Ovary (tissue), 9 donors: Measurements from ENCODE around the gene C1orf198. TPM values are rescaled to one million over a fixed set of nuclear protein-coding genes. Genes with fewer than 3 reads are reported as not detected.
A peak's percentile ranks its signal among the peaks of the same experiment; 100 is the strongest.

Experiments
- DNase-seq, 5 donors: peaks; one replicate each; pipeline ENCODE4 v3.0.0-alpha.2; 2019 to 2020
- H3K27ac ChIP-seq, 2 donors: fragments of 200-600 bp; one replicate each; pipeline versions ENCODE4 v1.5.1 to v1.8.0; 2019 to 2022
- H3K27me3 ChIP-seq: fragments of 200-600 bp; one replicate; pipeline ENCODE4 v1.8.0; 2022
- H3K36me3 ChIP-seq: fragments of 200-600 bp; sonication (generic); one replicate; pipeline ENCODE4 v1.5.1; 2019
- H3K4me1 ChIP-seq: one replicate; pipeline ENCODE4 v1.8.1; 2013; ENCODE audit warnings: mild to moderate bottlenecking, moderate library complexity; ENCODE audit not compliant: insufficient read depth
- H3K4me3 ChIP-seq: fragments of 200-600 bp; sonication (generic); one replicate; pipeline ENCODE4 v1.5.1; 2017
- H3K9me3 ChIP-seq, 2 donors: fragments of 200-600 bp in 1 of 2; sonication (generic) in 1 of 2; one replicate each; pipeline versions ENCODE4 v1.5.1 to v1.8.1; 2013 to 2019; ENCODE audit warnings: mild to moderate bottlenecking in 1 of 2, moderate library complexity in 1 of 2
- EP300 ChIP-seq: sonication (generic); formaldehyde crosslinking; IDR thresholded peaks from one replicate; pipeline ENCODE4 v1.6.1; 2017; ENCODE audit warnings: antibody characterized with exemption
- POLR2A ChIP-seq: fragments of 450-650 bp; IDR thresholded peaks from one replicate; pipeline ENCODE4 v1.6.1; 2017; ENCODE audit warnings: antibody characterized with exemption, mild to moderate bottlenecking, moderate library complexity
- WGBS, 3 donors: extraction: QIAGEN DNeasy Blood & Tissue Kit in 1 of 3; methylation state at CpG; one replicate each; pipeline versions ENCODE4 v1.1.5 to v1.1.7; 2013 to 2017; 5-methylcytosine and 5-hydroxymethylcytosine counted together
- intact Hi-C, 4 donors: fragments of 100-400 bp; cut with DNase I; formaldehyde crosslinking; loops; one replicate each; pipeline versions ENCODE4 v1.11.0 to v1.15.1; 2022 to 2023
- polyA plus RNA-seq, 2 donors: library from polyadenylated mRNA; stranded (reverse); fragments of 200-250 nt in 1 of 2; fragments of 350-450 nt in 1 of 2; fragmentation: Illumina TruSeq in 1 of 2; extraction: RNeasy Lipid Tissue Mini Kit (QIAGEN cat#74804) in 1 of 2; gene quantifications; one replicate each; pipeline ENCODE4 v1.2.3, GENCODE V29; 2013 to 2014
- total RNA-seq, 7 donors: library from RNA; depleted of rRNA in 2 of 7; stranded (reverse); fragments of >200 nt in 2 of 7; fragmentation: NEBNext Ultra II Directional in 3 of 7; extraction: Animal tissue kit (Norgen Biotek cat#: 25700) in 3 of 7; gene quantifications; one replicate each; pipeline versions ENCODE4 v1.1.0 to v1.2.4, GENCODE V29; 2016 to 2023
- TF ChIP-seq, protein P1 (sequence below), 3 donors: fragments of 450-650 bp in 2 of 3; fragments of 200-600 bp in 1 of 3; IDR thresholded peaks; one replicate each; pipeline versions ENCODE4 v1.5.1 to v1.8.0; 2016 to 2022; ENCODE audit warnings: antibody characterized with exemption in 3 of 3, mild to moderate bottlenecking in 1 of 3
- donor health status: DM: no; HTN: no; CAD: no; lungs with moderate emphysema.
- donor health status: DM: no; HTN: no; CAD: no.
- donor health status: Bipolar disorder and iron deficiency.
- donor health status: DM: yes; HTN: yes; CAD: no.
- donor health status: DM: no; HTN: no; CAD: no.
- donor health status: DM: yes; HTN: yes; CAD: no.

Gene C1orf198
- total and polyA plus RNA-seq, 9 donors: 34.0 to 60.8 (median 43.4) TPM

DNA sequence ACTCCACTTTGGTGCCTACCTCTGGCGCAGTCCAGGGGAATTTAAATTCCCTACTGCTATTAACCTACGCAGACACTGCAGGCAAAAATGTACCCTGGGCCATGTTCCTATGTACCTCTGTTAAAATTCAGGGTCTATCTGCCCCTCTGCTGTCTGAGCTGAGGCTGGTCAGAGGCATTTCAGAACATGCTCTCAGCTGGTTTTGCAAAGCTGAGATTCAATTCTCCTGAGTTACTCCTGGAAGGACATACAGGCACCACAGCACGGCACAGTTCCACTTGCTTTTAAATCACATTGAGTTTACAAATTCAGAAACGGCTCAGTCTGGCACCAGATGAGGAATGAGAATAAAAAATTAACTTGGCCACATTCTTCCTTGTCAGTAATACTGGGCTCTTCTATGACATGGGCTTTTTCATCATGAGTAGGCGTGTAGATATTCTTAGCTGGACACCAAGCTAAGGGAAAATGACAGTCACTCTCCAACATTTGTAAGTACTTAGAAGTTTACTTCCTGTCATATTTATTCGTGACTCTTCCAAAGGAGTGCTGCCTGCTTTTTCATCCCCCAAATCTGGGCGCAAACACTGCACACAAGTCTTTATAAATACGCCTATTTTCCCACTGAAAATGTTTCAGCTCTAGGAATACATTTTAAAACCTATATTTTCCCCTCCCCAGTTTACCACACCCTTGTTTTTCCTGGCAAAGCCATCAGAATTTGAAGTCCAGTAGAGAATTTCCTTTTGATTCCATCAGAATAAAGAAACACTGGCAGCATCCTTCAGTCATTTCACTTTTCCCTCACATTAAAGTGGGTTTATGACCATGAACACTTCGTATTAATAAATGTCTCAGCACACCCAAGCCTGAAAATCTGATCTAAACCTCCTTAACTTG lies 1.9 kb downstream of the C1orf198 start:
- H3K27ac ChIP-seq: no peak overlapping the region
- DNase-seq: no peak
- peak overlapping the region; percentile 90 for H3K4me3 ChIP-seq
- peaks cover 32% of the 10 kb centered on the region for H3K4me1 ChIP-seq
- H3K27me3 ChIP-seq: no peaks in the 10 kb centered on the region
- 32 to 48% (median 44%) methylated on average over 9 of the region's 9 CpGs for WGBS, 3 donors
- no peaks in the 10 kb centered on the region for H3K36me3 ChIP-seq
- no peaks in the 10 kb centered on the region for H3K9me3 ChIP-seq
- TF ChIP-seq, protein P1, sequence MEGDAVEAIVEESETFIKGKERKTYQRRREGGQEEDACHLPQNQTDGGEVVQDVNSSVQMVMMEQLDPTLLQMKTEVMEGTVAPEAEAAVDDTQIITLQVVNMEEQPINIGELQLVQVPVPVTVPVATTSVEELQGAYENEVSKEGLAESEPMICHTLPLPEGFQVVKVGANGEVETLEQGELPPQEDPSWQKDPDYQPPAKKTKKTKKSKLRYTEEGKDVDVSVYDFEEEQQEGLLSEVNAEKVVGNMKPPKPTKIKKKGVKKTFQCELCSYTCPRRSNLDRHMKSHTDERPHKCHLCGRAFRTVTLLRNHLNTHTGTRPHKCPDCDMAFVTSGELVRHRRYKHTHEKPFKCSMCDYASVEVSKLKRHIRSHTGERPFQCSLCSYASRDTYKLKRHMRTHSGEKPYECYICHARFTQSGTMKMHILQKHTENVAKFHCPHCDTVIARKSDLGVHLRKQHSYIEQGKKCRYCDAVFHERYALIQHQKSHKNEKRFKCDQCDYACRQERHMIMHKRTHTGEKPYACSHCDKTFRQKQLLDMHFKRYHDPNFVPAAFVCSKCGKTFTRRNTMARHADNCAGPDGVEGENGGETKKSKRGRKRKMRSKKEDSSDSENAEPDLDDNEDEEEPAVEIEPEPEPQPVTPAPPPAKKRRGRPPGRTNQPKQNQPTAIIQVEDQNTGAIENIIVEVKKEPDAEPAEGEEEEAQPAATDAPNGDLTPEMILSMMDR (IDR thresholded peaks at IDR 0.05): no peak
- TF ChIP-seq EP300: no peak
- no peak for TF ChIP-seq POLR2A
- intact Hi-C loops: loop anchor here in 1 of 4 donors (10.0 kb wide), 1 partner anchor 62 kb away; no protein-coding TSS in a partner anchor

DNA sequence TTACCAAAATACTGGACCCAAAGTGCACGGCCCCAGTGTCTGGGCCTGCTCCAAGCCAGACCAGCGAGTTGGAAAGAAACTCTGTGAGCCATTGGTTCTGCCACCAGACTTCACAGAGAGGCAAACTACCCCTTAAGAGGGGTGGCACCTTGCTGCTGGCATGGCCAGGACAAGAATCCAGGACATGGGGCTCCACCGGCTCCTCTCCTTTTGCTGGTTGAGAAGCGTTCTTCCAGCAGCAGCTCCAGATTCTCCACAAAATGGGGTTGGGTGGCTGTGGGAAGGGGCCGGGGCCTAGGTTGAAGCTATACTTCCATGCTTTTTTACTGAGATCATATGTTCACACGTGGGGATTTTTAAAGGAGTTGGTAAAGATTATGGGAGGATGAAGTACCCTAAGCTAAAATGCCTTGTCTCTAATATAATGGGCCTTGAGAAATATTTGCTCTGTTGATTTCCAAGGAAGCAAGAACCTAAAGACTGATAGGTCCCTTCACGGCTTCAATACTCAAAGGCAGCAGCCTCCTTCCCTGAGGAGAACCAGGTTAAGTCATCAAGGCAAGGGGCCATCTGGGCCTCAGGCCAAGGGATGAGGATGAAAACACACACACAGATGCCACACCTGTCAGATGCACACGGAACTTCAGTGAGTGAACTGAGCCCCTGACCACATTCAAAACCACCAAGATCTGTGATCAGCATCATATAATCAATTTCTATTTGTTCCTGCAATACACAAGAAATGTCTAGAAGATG lies 3.1 kb downstream of the C1orf198 start:
- no peak for DNase-seq
- peaks cover 37% of the 10 kb centered on the region for H3K4me1 ChIP-seq
- no peaks in the 10 kb centered on the region for H3K27me3 ChIP-seq
- H3K9me3 ChIP-seq: no peaks in the 10 kb centered on the region
- no peak overlapping the region for H3K27ac ChIP-seq
- no peak overlapping the region for H3K4me3 ChIP-seq
- H3K36me3 ChIP-seq: no peaks in the 10 kb centered on the region
- intact Hi-C loops: loop anchor here in 1 of 4 donors (10.0 kb wide), 1 partner anchor 60 kb away; no protein-coding TSS in a partner anchor
- TF ChIP-seq, protein P1 (IDR thresholded peaks at IDR 0.05): no peak
- TF ChIP-seq POLR2A (no peak), EP300 (no peak)
- 66 to 79% (median 69%) methylated on average over 8 of the region's 8 CpGs for WGBS, 3 donors

DNA sequence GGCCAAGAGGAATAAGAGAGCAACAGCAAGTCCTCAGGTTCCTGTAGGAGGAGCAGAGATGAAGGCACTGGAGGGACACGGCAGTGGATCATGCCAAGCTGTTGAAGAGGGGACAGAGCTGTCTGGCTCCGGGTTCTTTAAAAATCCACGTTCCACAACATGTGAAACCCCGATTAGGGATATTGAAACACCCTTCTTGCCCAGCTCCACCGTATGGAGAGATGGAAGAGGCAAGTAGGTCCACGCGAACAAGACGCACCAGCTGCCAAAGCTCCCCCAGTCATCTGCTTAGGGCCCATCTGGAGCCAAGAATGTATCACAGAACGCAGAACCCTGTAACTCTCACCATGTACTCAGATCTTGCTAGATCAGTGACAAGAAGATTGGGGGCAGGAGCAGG lies 3.9 kb downstream of the C1orf198 start:
- Histone ChIP-seq H3K27me3 (no peaks in the 10 kb centered on the region), H3K4me1 (peaks cover 38% of the 10 kb centered on the region), H3K27ac (no peak overlapping the region), H3K4me3 (no peak overlapping the region), H3K9me3 (no peaks in the 10 kb centered on the region), H3K36me3 (no peaks in the 10 kb centered on the region)
- TF ChIP-seq POLR2A: no peak
- TF ChIP-seq, protein P1 (IDR thresholded peaks at IDR 0.05): no peak
- TF ChIP-seq EP300: no peak
- intact Hi-C loops: loop anchor here in 1 of 4 donors (10.0 kb wide), 1 partner anchor 60 kb away; no protein-coding TSS in a partner anchor
- WGBS, 3 donors: 26 to 37% (median 32%) methylated on average over 9 of the region's 9 CpGs
- DNase-seq: no peak

DNA sequence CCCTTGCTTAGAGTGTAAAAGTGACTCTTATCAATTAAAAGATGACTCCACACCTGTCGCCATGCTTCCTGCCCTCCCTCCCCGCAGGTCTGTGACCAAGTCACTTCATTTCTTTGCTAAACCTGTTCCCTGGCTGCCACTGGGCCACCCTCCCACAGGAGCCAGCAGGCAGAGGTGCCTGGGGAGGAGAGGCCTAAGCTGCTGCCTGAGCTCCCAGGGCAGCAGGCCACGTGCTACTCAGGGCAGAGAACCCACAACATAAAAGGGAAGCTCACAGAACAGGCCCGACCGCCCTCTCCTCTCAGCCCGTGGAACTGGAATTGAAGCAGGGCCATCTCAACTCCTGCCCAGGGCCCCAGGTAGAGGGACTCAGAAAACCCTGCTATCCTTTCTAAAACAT lies 4.9 kb downstream of the C1orf198 start:
- Histone ChIP-seq H3K36me3 (no peaks in the 10 kb centered on the region), H3K4me1 (peaks cover 41% of the 10 kb centered on the region), H3K9me3 (no peaks in the 10 kb centered on the region), H3K27me3 (no peaks in the 10 kb centered on the region), H3K27ac (peak overlapping the region; percentile 60 to 63), H3K4me3 (no peak overlapping the region)
- WGBS, 3 donors: 28 to 31% (median 29%) methylated on average over 6 of the region's 6 CpGs
- intact Hi-C loops: loop anchor here in 1 of 4 donors (10.0 kb wide), 1 partner anchor 59 kb away; no protein-coding TSS in a partner anchor
- TF ChIP-seq POLR2A (no peak), EP300 (no peak)
- TF ChIP-seq, protein P1 (IDR thresholded peaks at IDR 0.05): no peak
- DNase-seq: no peak
